Prostate gland (tissue), 2 donors: ENCODE data around the gene TET2.

Source experiments
- POLR2A ChIP-seq: fragments of 450-650 bp; IDR thresholded peaks from one replicate; pipeline ENCODE4 v1.6.1; 2016; ENCODE audit warnings: antibody characterized with exemption, mild to moderate bottlenecking
- POLR2AphosphoS5 ChIP-seq: sonication (generic); formaldehyde crosslinking; IDR thresholded peaks from one replicate; pipeline ENCODE4 v1.6.1; 2017; ENCODE audit warnings: antibody characterized with exemption
- TF ChIP-seq, protein P1 (sequence below), 4 experiments: fragments of 200-600 bp in 2 of 4; fragments of 450-650 bp in 2 of 4; sonication (generic) in 2 of 4; IDR thresholded peaks; 1 replicate in 3 of 4; 2 replicates in 1 of 4; pipeline ENCODE4 v1.5.1; 2016 to 2019; ENCODE audit warnings: antibody characterized with exemption in 4 of 4, mild to moderate bottlenecking in 2 of 4, moderate library complexity in 2 of 4

DNA sequence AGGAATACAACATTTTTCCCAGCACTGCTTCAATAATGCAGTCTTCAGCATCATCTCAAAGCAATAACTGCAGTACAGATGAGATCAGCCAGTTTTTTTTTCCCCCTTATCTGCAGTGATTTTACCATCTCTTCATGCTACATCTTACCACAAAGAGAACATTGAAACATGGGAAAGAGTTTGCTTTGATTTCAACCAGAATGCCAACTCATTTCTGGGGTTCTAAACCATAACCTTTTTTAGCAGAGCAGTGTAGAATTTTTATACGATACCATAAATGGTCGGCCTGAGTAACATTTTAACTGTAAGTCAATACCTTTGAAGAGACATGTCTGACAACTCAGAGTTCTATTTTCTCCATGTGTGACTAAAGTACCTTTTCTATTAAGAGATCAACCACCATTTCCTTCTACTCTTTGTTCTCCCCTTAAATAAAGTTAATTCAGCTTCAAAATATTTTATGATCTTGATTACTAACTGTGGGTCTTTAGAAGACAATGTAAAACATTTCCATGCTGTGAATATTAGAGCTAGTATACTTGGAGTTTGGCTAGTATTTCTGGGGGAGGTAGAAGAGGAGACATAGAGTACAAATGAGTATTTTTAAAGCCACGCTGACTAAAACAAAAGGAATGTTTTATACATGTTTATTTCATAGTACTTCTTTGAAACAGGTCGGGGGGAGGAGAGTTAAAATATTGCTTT is 69.1 kb downstream of the TET2 start:
- TF ChIP-seq POLR2A (no peak), POLR2AphosphoS5 (no peak)
- TF ChIP-seq, protein P1, sequence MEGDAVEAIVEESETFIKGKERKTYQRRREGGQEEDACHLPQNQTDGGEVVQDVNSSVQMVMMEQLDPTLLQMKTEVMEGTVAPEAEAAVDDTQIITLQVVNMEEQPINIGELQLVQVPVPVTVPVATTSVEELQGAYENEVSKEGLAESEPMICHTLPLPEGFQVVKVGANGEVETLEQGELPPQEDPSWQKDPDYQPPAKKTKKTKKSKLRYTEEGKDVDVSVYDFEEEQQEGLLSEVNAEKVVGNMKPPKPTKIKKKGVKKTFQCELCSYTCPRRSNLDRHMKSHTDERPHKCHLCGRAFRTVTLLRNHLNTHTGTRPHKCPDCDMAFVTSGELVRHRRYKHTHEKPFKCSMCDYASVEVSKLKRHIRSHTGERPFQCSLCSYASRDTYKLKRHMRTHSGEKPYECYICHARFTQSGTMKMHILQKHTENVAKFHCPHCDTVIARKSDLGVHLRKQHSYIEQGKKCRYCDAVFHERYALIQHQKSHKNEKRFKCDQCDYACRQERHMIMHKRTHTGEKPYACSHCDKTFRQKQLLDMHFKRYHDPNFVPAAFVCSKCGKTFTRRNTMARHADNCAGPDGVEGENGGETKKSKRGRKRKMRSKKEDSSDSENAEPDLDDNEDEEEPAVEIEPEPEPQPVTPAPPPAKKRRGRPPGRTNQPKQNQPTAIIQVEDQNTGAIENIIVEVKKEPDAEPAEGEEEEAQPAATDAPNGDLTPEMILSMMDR (IDR thresholded peaks at IDR 0.05), result no peak
